ENCODE data around the gene NAA20.

The NAA20 gene

GRCh38 chr20:20065361-20065760 lies 48.2 kb downstream of the NAA20 start:
- in situ Hi-C loops (cut with HindIII; ENCODE audit: low sequenced_read_pairs) = no loop called here

GRCh38 chr20:20070871-20071726 lies 53.9 kb downstream of the NAA20 start:
- in situ Hi-C loops (cut with HindIII; ENCODE audit: low sequenced_read_pairs) = no loop called here

- in situ Hi-C loops (cut with HindIII; ENCODE audit: low sequenced_read_pairs) = no loop called here
Measured at GRCh38 chr20:20073801-20074371, 56.7 kb downstream of the NAA20 start.

- in situ Hi-C loops (cut with HindIII; ENCODE audit: low sequenced_read_pairs) = loop anchor here (5.0 kb wide), 1 partner anchor 82 kb away; no protein-coding TSS in a partner anchor
Measured at GRCh38 chr20:20075032-20075431, 57.9 kb downstream of the NAA20 start.

GRCh38 chr20:20076297-20077065 lies 59.3 kb downstream of the NAA20 start:
- in situ Hi-C loops (cut with HindIII; ENCODE audit: low sequenced_read_pairs) = loop anchor here (5.0 kb wide), 1 partner anchor 81 kb away; no protein-coding TSS in a partner anchor

GRCh38 chr20:20078041-20078440 lies 60.9 kb downstream of the NAA20 start:
- in situ Hi-C loops (cut with HindIII; ENCODE audit: low sequenced_read_pairs) = loop anchor here (5.0 kb wide), 1 partner anchor 79 kb away; no protein-coding TSS in a partner anchor

- in situ Hi-C loops (cut with HindIII; ENCODE audit: low sequenced_read_pairs) = loop anchor here (5.0 kb wide), 1 partner anchor 78 kb away; no protein-coding TSS in a partner anchor
Measured at GRCh38 chr20:20079102-20079784, 62.1 kb downstream of the NAA20 start.

Data from endothelial cell of hepatic sinusoid (primary cell).